GM13977 (cell line): Measurements from ENCODE around the gene CUX1.

ENCODE experiments used
- DNase-seq: peaks from one replicate; pipeline ENCODE4 v3.0.0; 2012; ENCODE audit warnings: low spot score
- in situ Hi-C: fragments of 300-500 bp; cut with MboI; formaldehyde crosslinking; loops from one replicate; pipeline ENCODE4 v1.12.0; 2022; ENCODE audit warnings: low sequenced_read_pairs, low pct_unique_long_range_greater_than_20kb, mixed read lengths, inconsistent platforms; ENCODE audit not compliant: unreplicated experiment
- TF ChIP-seq, protein P1 (sequence below): IDR thresholded peaks from 2 replicates; pipeline ENCODE4 v1.5.1; 2012; ENCODE audit warnings: mild to moderate bottlenecking, control low read depth; ENCODE audit not compliant: insufficient read depth; ENCODE audit errors: extremely low read depth, missing control alignments

Gene CUX1

DNA sequence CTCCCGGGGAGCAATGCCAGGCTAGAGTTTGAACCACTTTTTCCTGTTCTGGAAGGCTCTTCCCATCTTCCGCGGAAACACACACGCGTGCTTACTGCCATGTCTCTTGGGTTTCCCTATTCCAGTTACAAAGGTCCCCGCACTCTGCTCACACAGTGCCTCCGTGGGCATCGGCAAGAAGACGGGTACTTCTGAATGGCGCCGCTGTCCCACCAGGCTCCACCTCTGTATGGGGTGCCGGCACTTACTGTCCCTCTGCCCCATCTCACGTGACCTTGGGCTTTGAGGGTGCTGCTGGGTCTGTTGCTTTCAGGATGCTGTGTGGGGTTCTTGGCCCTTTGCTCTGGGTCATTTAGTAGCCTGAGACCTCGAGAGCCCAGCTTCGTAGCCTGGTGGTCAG is 298.5 kb downstream of the CUX1 start:
- DNase-seq: no peak
- in situ Hi-C loops: no loop called here
- TF ChIP-seq, protein P1, sequence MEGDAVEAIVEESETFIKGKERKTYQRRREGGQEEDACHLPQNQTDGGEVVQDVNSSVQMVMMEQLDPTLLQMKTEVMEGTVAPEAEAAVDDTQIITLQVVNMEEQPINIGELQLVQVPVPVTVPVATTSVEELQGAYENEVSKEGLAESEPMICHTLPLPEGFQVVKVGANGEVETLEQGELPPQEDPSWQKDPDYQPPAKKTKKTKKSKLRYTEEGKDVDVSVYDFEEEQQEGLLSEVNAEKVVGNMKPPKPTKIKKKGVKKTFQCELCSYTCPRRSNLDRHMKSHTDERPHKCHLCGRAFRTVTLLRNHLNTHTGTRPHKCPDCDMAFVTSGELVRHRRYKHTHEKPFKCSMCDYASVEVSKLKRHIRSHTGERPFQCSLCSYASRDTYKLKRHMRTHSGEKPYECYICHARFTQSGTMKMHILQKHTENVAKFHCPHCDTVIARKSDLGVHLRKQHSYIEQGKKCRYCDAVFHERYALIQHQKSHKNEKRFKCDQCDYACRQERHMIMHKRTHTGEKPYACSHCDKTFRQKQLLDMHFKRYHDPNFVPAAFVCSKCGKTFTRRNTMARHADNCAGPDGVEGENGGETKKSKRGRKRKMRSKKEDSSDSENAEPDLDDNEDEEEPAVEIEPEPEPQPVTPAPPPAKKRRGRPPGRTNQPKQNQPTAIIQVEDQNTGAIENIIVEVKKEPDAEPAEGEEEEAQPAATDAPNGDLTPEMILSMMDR: no peak

DNA sequence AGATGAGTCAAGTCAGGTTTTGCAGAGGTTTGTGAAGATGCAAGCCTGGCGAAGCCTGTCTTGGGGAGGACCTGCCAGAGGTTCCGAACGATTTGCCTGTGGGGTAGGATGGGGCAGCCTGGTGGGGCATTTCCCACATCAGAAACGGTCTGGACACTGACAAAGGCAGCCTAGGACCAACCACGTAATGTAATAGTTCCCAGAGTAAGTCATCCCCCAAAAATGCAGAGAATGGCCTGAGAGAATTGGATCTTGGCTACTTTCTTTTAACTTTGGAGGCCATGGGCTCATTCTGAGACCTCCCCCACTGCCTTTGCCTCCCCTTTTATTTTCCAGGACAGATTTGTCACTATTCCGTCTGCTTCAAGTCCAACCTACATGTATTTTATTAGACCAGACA is 300.3 kb downstream of the CUX1 start:
- TF ChIP-seq, protein P1: no peak
- no peak for DNase-seq
- in situ Hi-C loops: no loop called here

DNA sequence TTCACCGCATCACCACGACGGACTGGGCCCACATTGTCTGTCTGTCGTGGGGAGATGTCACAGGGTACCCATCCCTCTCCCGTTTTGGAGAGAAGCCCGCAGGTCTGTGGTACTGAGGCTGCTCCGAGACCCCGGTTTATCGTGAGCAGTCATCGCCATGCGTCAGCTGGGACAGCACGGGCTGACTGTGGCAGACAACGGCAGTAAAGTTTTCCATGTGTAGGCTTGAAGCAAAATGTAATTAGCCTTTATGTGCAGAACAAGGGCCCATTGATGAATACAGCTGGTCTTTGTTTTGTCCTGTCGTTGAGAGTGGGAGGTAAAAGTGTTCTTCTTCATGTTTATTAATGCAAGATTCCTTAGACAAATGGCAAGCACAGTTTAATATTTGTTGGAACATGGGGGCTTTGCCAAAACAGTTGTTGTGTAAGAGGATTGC is 301.8 kb downstream of the CUX1 start:
- TF ChIP-seq, protein P1: no peak
- in situ Hi-C loops: no loop called here
- DNase-seq: no peak

DNA sequence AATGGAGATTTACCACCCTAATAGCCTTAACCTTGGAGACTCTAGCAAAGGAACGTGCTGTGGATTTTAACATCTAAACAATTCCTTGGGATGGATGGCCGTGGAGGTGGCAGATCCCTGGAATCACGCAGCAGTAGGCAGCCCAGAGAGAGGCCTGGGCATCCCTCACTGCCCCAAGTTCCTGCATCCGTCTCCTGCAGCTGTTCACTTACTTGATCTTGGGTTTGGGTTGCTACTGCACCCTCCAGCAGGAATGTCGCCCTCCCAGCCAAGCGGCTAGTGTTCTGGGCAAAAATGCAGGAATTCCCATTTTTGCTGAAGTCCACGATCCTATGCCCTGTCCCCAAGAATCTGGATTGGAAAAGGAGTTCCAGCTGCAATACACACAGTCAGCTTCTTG is 302.5 kb downstream of the CUX1 start:
- TF ChIP-seq, protein P1: no peak
- in situ Hi-C loops: no loop called here
- DNase-seq: no peak

DNA sequence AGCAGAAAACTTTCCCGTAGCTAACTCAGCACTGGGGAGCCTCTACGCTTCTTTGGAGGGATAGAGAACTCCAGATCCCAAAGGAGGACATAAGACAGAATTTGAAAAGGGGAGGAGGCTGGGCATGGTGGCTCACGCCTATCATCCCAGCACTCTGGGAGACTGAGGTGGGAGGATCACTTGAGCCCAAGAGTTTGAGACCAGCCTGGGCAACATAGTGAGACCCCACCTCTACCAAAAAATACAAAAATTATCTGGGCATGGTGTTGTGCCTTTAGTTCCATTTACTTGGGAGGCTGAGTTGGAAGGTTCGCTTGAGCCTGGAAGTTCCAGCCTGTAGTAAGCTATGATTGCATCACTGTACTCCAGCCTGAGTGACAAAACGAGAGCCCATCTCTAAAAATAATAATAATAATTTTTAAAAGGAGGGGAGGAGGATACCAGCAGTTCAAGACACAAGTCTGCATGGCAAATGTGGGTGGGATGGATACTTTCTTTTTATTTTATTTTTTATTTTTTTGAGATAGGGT is 303.3 kb downstream of the CUX1 start:
- TF ChIP-seq, protein P1: no peak
- DNase-seq: no peak
- in situ Hi-C loops: no loop called here

DNA sequence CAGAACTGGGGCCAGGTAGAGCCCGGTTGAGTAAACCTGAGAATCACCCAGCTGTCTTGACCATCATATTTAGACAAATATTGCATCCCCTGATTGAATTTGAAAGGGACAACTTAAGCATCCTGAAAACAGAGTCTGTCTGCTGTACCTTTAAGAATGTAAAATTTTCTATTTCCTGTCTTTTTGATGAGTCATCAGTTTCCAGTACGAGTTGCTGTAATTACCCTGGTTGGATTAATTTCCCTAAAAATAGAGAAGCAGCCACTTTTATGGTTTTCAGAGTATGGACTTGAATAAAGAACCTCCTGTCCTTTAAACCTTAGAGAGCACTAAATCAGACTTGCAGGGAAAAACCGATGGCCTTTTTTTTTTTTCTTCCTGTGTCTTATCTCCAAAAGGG is 304.6 kb downstream of the CUX1 start:
- TF ChIP-seq, protein P1: no peak
- in situ Hi-C loops: no loop called here
- peak; percentile 71 for DNase-seq
